HG02973 (cell line): ENCODE data around the gene AMBRA1.

ENCODE experiments used
- ATAC-seq: cut with Tn5 transposase; IDR thresholded peaks from one replicate; pipeline ENCODE4 v1.9.1; 2021; ENCODE audit warnings: moderate library complexity; ENCODE audit not compliant: unreplicated experiment

Gene AMBRA1

DNA sequence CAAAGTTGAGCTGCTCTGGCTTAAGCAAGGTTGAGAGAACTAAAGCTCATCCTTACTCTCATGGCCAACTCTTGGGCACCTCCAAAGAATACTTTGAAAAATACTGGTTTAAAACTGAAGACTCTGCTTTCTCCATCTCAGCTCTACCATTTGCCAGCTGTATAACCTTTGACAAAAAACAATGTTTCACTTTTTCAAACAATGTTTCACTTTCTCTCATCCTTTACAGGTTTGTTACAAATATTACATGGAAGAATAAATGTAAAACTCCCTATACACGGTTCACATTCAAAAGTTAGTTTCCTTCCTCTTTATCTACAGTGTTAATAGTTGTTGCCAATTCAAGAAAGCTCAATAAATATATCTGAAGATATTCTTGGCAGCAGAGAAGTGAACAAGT lies 19.2 kb downstream of the AMBRA1 start:
- ATAC-seq = no peak

- ATAC-seq = no peak
Observed at GRCh38 chr11:46570790-46571398, 22.9 kb downstream of the AMBRA1 start.

GRCh38 chr11:46565232-46565840 lies 28.5 kb downstream of the AMBRA1 start:
- no peak for ATAC-seq

DNA sequence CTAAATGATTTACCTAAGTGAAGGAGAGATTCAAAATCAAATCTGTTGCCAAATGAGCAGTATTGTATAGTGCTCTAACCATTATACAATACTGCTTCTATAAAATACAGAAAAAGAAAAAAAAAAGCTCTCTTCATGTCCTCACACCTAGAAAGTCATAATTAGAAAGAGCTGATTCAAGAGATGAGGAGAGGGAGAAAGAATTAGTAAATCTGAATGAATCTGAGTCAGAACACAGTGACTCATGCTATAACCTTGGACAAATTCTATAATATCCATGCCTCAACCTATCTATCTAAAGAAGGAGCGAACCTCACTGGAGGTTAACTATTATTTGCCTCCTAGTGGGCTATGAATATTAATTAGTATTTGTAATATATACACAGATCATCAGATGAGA lies 29.4 kb downstream of the AMBRA1 start:
- no peak for ATAC-seq

DNA sequence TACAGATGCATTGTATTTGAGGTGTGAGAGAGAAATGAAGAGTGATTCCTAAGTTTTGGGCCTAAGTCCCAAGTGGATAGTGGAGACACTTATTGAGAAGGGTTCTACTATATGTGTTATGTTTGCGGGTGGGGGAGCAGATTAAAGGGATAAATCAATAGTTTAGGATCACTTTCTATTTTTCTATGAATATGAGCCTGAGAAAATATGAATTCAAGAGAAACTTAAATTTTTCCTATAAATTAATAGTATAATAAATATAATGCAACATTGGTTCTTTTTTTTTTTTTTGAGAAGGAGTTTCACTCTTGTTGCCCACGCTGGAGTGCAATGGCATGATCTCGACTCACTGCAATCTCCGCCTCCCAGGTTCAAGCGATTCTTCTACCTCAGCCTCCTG lies 31.3 kb downstream of the AMBRA1 start:
- no peak for ATAC-seq

DNA sequence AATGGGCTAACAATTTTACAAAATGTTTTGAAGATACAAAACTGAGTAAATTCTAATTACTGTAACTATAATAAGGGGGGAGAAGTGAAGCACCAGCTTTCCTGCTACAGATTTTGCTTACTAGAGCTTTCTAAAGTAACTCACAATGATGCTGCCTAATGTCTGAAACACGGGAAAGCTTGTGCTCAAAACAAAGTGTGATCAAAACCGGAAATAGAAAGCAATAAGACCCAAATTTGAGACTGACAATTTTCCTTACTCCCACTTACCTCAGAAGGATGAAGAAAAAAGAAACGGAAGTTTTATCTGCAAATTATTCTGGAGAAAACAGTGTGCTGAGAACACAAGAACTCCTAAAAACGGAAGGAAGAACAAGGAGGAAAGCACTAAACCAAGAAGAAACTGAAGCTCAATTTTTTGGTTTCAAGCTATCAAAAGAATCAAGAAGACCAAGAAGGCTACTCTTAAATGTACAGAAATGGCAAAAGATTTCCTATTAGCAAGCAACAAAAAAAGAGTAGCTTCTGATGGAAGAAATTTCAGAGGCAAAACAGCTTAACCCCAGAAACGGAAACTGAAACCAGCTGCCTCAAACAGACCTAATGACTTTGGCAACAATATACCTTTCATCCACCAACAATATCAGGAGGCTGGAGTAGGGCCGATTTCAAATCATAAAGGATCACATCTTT lies 33.4 kb downstream of the AMBRA1 start:
- no peak for ATAC-seq

DNA sequence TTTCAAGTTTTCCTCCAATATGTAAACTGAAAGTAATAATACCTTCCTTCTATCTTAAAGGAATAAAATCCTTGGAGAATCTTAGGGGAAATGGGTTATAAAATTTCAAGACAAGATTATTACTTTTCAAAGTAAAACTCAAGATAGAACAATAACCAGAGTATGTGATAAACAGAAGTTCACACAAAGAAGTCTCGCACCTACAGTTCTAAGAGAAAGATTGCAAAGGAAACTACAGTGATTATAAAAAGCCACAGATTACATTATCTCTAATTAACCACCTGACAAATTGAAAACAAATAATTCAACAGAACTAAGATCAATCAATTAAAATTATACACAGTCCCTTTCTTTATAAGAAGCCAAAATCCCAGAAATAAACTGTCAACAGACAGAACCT lies 34.0 kb downstream of the AMBRA1 start:
- no peak for ATAC-seq

DNA sequence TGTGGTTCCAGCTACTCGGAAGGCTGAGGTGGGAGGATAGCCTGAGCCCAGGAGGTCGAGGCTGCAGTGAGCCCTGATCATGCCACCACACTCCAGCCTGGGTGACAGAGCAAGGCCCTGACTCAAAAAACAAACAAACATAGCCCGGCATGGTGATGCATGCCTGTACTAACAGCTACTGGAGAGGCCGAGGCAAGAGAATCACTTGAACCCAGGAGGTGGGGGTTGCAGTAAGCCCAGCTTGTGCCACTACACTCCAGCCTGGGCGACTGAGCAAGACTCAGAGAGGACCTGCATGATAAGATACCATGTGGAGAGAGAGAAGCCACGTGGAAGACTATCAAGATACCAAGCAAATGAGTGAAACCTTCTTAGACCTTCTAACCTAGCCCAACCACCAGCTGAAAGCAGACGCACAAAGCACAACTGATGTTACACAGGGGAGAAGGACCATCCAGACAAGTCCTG lies 36.1 kb downstream of the AMBRA1 start:
- no peak for ATAC-seq

- ATAC-seq = no peak
Observed at GRCh38 chr11:46555267-46556054, 38.4 kb downstream of the AMBRA1 start.

GRCh38 chr11:46554213-46555147 lies 39.3 kb downstream of the AMBRA1 start:
- ATAC-seq = no peak

DNA sequence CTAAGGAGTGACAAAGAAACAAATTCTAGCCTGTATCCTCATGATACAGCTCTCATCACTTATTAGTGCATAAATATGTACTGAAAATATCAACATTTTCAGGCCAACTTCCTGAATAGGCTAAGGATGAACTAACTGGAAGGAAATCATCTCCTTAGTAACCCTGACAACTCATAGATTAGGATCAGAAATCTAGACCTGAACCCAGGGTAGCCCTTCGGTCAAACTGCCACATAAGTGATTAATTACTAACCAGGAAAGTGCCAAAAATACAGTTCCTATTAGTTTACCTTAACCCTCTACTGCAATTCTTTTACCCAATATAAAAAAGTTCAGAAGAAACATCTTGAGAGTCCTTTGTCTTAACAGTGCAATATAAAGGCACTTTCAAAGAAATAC lies 40.0 kb downstream of the AMBRA1 start:
- no peak for ATAC-seq

GRCh38 chr11:46551261-46551660 lies 42.6 kb downstream of the AMBRA1 start:
- no peak for ATAC-seq

- no peak for ATAC-seq
Observed at GRCh38 chr11:46547579-46547978, 46.2 kb downstream of the AMBRA1 start.

DNA sequence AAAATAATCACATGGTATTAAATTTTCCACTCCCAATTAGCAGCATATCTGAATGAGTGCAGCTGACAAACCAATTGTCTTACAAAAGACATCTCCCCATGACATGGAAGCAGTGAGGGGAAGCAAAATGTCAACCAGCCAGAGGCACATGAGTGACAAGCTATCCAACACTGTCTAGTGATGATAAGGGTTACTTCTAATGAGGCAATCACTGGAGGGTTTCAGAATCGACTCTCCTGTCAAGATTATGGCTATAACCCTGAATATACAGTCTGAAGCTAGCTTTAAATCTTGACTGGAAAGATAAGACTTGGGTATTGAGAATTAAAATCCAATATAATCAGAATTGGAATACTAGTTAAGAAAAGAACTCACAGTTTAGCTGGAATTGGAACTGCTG lies 50.3 kb downstream of the AMBRA1 start:
- ATAC-seq = no peak

DNA sequence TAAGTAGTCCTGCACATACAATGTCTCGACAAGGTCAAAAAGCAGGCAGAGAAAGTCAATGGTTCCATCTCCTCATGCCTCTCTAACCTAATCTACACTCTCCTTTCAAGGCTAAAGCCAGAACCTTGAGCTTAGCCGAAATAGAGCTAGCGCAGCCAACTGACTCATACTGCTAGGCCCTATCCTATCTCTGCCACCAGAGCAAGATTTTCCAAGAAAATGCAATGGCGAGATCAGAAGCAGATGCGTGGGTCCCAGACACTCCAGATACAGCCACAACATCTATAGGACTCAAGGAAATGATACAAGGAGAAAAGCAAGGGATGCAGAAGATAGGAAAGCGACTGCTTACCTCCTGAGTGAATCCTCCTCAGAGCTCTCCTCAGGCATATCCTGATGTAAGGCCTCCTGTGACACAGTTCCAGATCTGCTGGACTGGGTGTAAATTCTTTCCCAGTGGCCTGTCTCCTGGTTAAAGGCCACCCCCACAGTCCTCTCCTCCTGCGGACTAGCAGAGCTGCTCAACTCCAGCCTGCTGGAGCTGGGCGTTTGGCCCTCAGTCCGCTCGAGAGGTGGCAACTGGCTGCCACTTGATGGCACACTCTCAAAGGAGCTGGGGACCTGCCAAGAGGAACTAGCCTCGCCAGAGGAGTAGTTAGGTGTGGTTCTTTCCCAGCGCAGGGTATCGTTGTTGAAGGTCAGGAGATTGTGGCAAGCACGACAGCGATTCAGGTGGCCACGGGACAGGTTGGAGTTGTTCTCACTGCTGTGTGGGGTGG lies 52.0 kb downstream of the AMBRA1 start:
- ATAC-seq = no peak

- ATAC-seq = no peak
Observed at GRCh38 chr11:46540807-46541206, 53.0 kb downstream of the AMBRA1 start.

DNA sequence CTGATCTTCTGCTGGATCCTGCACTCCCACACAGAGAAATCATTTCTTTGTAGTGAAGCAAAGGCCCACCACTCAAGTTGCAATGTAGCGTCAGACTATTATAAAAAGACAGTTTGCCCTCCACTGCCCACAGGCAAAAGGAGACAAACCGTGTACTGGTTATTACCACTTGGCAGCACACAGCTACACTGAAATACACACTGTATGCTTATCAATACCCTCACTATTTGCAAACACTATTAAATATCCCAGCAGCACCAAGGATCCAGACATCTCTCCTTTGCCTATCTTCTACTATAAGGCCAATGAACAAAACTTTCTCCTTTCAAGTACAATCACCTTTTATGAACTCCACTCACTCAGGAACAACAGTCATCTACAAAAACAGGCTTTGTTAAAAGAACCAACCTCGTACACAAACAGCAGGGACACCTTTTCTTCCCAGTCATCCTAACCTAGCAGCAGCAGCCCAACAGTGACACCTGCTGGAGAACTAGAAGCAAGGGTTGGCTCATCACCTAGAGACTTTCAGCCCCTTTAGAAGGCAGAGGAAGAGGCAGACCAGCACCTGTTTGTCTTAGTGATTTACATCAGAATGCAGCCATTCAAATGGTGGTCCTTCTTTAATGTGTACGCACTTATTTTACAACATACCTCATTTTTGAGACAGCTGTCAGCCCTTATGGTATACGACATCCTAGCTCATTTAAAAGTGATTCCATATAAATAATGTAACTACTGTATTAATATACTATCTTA lies 56.1 kb downstream of the AMBRA1 start:
- ATAC-seq = no peak

GRCh38 chr11:46537121-46537520 lies 56.7 kb downstream of the AMBRA1 start:
- ATAC-seq = no peak

DNA sequence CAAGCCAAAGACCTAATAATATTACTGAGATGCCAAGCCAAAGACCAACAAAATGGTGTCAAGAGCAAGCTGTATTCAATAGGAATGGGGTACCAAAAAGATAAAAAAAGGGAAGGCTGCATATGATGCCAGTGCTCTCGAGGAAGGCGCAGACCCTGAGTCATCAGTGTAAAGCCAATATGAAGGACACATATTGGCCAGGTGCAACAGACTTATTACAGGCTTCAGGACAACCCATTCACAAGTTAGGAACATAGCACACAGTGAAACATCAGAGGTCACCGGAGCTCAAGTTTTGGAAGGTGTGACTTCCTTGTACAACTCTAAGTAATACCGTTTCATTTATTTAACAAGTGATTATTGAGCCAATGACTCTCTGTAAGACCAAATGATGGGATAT lies 58.1 kb downstream of the AMBRA1 start:
- no peak for ATAC-seq
